Transverse colon (tissue), 4 donors: ENCODE data around the gene NUP214. TPM values are rescaled to one million over a fixed set of nuclear protein-coding genes. Genes with fewer than 3 reads are reported as not detected.

Experiments
- DNase-seq: peaks from one replicate; pipeline ENCODE4 v3.0.0-alpha.2; 2019
- H3K27ac ChIP-seq, 4 donors: fragments of 200-600 bp; sonication (generic); 2 replicates each; pipeline ENCODE4 v1.5.1; 2016 to 2018; ENCODE audit warnings: inconsistent platforms in 4 of 4
- H3K27me3 ChIP-seq: fragments of 200-600 bp; sonication (generic); 2 replicates; pipeline ENCODE4 v1.5.1; 2017; ENCODE audit warnings: inconsistent platforms
- H3K36me3 ChIP-seq, 4 donors: fragments of 200-600 bp; sonication (generic); 2 replicates each; pipeline ENCODE4 v1.5.1; 2017 to 2019; ENCODE audit warnings: inconsistent platforms in 4 of 4
- H3K4me1 ChIP-seq, 4 donors: fragments of 200-600 bp; sonication (generic); 2 replicates each; pipeline ENCODE4 v1.5.1; 2017 to 2020; ENCODE audit warnings: inconsistent platforms in 4 of 4
- H3K4me3 ChIP-seq, 4 donors: fragments of 200-600 bp; sonication (generic); 1 replicate in 1 of 4; 2 replicates in 3 of 4; pipeline versions ENCODE4 v1.5.1 to v1.6.1; 2017 to 2019; ENCODE audit warnings: inconsistent platforms in 4 of 4
- H3K9me3 ChIP-seq, 2 donors: fragments of 200-600 bp; sonication (generic); 2 replicates each; pipeline ENCODE4 v1.5.1; 2017 to 2019; ENCODE audit warnings: inconsistent platforms in 2 of 2
- EP300 ChIP-seq: sonication (generic); formaldehyde crosslinking; IDR thresholded peaks from one replicate; pipeline ENCODE4 v1.6.1; 2017; ENCODE audit warnings: antibody characterized with exemption, low read depth
- POLR2A ChIP-seq: fragments of 450-650 bp; IDR thresholded peaks from one replicate; pipeline ENCODE4 v1.6.1; 2016; ENCODE audit warnings: antibody characterized with exemption, mild to moderate bottlenecking, moderate library complexity
- POLR2AphosphoS5 ChIP-seq, 3 donors: sonication (generic); formaldehyde crosslinking; IDR thresholded peaks; one replicate each; pipeline ENCODE4 v1.6.1; 2016; ENCODE audit warnings: antibody characterized with exemption in 3 of 3
- WGBS, 2 donors: methylation state at CpG; one replicate each; pipeline ENCODE4 v1.1.5; 2018; ENCODE audit warnings: low coverage in 1 of 2; 5-methylcytosine and 5-hydroxymethylcytosine counted together
- in situ Hi-C, 4 donors: fragments of 200-750 bp; cut with MboI; loops; one replicate each; pipeline versions ENCODE4 v1.15.0 to v1.15.1; 2017; ENCODE audit warnings: low sequenced_read_pairs in 3 of 4, low pct_ligation_motif_present in 1 of 4, low pct_unique_long_range_greater_than_20kb in 1 of 4
- intact Hi-C: fragments of 100-400 bp; cut with DNase I; formaldehyde crosslinking; loops from one replicate; pipeline ENCODE4 v1.15.1; 2023; ENCODE audit warnings: low total_unique reads
- total RNA-seq, 4 donors: library from RNA; depleted of rRNA; stranded (reverse); fragments of >200 nt; gene quantifications; one replicate each; pipeline ENCODE4 v1.1.0, GENCODE V29; 2016
- TF ChIP-seq, protein P1 (sequence below), 5 experiments: fragments of 200-600 bp in 3 of 5; fragments of 450-650 bp in 2 of 5; sonication (generic) in 3 of 5; IDR thresholded peaks; 1 replicate in 2 of 5; 2 replicates in 3 of 5; pipeline ENCODE4 v1.5.1; 2016 to 2017; ENCODE audit warnings: antibody characterized with exemption in 5 of 5, inconsistent platforms in 3 of 5, mild to moderate bottlenecking in 2 of 5, moderate library complexity in 1 of 5

The NUP214 gene
- total RNA-seq, 4 donors from 2014 or later = 48.3 to 152 (median 85.9) TPM

DNA sequence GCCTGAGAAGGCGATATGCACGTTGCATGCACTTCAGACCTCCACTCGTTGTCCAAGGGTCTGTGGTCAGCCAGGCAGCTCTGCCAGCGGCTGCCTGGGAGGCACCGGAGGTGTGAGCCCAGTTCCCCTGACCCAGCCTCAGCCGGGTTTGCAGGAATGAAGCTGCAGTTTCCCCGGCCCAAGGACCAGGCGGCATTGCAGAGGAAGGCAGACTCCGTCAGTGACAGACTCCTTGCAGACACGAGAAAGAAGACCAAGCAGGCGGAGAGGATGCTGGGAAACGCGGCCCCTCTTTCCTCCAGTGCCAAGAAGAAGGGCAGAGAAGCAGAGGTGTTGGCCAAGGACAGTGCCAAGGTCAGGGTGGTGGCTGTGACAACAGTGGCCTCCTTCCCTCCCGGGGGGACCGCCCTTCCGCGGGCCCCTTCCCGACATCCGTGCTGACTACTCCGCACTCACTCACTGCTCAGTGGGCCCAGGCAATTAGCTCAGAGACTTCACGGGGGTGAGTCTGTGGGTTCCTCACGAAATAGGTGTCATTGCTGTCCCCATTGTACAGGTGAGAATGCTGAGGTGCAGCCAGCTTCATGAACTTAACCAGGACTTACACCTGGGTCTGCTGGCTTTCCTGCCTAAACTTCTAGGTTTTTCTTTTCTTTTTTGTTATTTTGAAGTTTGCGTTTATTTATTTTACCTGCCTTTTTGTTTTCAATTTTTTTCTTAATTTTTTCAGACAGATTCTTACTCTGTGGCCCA is 39.8 kb upstream of the NUP214 start:
- Histone ChIP-seq H3K9me3 (no peaks in the 10 kb centered on the region), H3K27me3 (peaks cover 3% of the 10 kb centered on the region), H3K36me3 (no peaks in the 10 kb centered on the region), H3K4me3 (no peak overlapping the region), H3K27ac (no peak overlapping the region), H3K4me1 (no peaks in the 10 kb centered on the region)
- intact Hi-C loops (no loop called here), in situ Hi-C loops (no loop called here)
- DNase-seq = no peak
- TF ChIP-seq, protein P1, sequence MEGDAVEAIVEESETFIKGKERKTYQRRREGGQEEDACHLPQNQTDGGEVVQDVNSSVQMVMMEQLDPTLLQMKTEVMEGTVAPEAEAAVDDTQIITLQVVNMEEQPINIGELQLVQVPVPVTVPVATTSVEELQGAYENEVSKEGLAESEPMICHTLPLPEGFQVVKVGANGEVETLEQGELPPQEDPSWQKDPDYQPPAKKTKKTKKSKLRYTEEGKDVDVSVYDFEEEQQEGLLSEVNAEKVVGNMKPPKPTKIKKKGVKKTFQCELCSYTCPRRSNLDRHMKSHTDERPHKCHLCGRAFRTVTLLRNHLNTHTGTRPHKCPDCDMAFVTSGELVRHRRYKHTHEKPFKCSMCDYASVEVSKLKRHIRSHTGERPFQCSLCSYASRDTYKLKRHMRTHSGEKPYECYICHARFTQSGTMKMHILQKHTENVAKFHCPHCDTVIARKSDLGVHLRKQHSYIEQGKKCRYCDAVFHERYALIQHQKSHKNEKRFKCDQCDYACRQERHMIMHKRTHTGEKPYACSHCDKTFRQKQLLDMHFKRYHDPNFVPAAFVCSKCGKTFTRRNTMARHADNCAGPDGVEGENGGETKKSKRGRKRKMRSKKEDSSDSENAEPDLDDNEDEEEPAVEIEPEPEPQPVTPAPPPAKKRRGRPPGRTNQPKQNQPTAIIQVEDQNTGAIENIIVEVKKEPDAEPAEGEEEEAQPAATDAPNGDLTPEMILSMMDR (IDR thresholded peaks at IDR 0.05) = no peak
- TF ChIP-seq POLR2A (no peak), EP300 (no peak), POLR2AphosphoS5 (IDR thresholded peaks at IDR 0.05) (no peak)
- 70 to 84% methylated on average over 4 to 20 of the region's 23 CpGs for WGBS, 2 donors

DNA sequence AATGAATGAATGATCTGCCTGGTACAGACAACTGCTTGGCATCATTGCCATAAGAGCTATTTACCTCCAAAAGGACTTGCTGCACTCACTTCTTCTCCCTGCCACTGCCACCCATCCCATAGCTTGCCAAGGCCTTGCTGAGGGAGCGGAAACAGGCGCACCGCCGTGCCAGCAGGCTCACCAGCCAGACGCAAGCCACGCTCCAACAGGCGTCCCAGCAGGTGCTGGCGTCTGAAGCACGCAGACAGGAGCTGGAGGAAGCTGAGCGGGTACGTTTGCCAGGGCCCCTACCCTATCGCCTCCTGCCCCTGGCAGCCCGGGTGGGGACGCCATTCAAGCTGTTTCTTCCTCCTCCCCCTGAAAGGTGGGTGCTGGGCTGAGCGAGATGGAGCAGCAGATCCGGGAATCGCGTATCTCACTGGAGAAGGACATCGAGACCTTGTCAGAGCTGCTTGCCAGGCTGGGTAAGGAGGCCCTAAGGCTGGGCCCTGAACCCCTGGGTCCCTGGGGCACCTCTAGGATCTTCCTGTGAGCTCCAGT is 38.0 kb upstream of the NUP214 start:
- Histone ChIP-seq H3K27me3 (peaks cover 3% of the 10 kb centered on the region), H3K9me3 (no peaks in the 10 kb centered on the region), H3K27ac (no peak overlapping the region), H3K4me3 (no peak overlapping the region), H3K36me3 (no peaks in the 10 kb centered on the region), H3K4me1 (no peaks in the 10 kb centered on the region)
- 87% methylated on average over 19 of the region's 19 CpGs; no CpG with 5 or more reads in 1 of the 2 donors for WGBS, 2 donors
- in situ Hi-C loops = no loop called here
- intact Hi-C loops = no loop called here
- no peak for DNase-seq
- TF ChIP-seq, protein P1 (IDR thresholded peaks at IDR 0.05) = no peak
- TF ChIP-seq POLR2A (no peak), EP300 (no peak), POLR2AphosphoS5 (IDR thresholded peaks at IDR 0.05) (no peak)

DNA sequence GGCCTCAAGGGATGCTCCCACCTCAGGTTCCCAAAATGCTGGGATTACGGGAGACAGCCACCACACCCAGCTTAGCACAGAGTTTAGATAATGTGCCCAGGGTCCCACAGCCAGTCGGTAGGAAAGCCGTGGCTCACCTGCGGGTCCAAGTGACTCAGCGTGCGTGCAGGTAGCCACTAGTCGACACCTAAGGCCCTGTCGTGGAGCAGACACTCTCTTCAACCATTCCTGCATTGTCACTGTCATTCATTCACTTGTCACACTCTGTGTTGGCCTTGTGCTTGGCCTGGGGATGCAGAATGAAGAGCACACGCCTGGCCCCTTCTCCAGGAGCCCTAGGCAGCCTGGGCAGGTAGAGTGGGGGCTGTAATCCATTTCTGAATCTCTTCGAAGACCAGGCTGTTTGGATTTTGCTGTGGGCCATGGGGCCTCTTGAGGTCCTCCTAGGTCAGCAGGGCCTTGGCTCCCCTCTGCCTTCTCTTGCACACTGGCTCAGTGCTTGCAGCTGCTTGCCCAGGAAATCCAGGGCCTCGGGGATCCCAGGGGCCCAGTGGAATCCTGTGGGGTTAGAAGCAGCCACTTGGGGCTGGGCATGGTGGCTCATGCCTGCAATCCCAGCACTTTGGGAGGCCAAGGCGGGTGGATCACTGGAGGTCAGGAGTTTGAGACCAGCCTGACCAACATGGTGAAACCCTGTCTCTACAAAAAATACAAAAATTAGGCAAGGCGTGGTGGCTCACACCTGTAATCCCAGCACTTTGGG is 35.2 kb upstream of the NUP214 start:
- H3K4me3 ChIP-seq = no peak overlapping the region
- H3K27ac ChIP-seq = no peak overlapping the region
- TF ChIP-seq POLR2AphosphoS5 (IDR thresholded peaks at IDR 0.05) (no peak), POLR2A (no peak), EP300 (no peak)
- TF ChIP-seq, protein P1 (IDR thresholded peaks at IDR 0.05) = no peak
- peaks cover 25% of the 10 kb centered on the region for H3K27me3 ChIP-seq
- intact Hi-C loops = no loop called here
- H3K4me1 ChIP-seq = no peaks in the 10 kb centered on the region
- DNase-seq = no peak
- H3K9me3 ChIP-seq = no peaks in the 10 kb centered on the region
- no peaks in the 10 kb centered on the region for H3K36me3 ChIP-seq
- in situ Hi-C loops = no loop called here
- 88% methylated on average over 12 of the region's 13 CpGs; no CpG with 5 or more reads in 1 of the 2 donors for WGBS, 2 donors

DNA sequence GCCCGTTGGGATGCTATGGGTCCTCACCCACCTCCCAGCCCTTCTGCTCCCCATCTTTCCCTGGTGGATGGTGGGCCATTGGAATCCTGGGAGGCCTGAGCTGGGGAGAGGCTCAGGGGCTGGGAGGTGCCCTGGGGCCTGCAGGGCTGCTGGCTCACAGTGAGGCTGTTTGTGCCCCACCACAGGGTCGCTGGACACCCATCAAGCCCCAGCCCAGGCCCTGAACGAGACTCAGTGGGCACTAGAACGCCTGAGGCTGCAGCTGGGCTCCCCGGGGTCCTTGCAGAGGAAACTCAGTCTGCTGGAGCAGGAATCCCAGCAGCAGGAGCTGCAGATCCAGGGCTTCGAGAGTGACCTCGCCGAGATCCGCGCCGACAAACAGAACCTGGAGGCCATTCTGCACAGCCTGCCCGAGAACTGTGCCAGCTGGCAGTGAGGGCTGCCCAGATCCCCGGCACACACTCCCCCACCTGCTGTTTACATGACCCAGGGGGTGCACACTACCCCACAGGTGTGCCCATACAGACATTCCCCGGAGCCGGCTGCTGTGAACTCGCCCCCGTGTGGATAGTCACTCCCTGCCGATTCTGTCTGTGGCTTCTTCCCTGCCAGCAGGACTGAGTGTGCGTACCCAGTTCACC is 33.9 kb upstream of the NUP214 start:
- in situ Hi-C loops (no loop called here), intact Hi-C loops (no loop called here)
- Histone ChIP-seq H3K27me3 (peaks cover 35% of the 10 kb centered on the region), H3K27ac (no peak overlapping the region), H3K4me3 (no peak overlapping the region), H3K4me1 (peaks cover 0 to 8% (median 4%) of the 10 kb centered on the region in 4 donors), H3K9me3 (no peaks in the 10 kb centered on the region), H3K36me3 (no peaks in the 10 kb centered on the region)
- WGBS, 2 donors = 70% methylated on average over 13 of the region's 19 CpGs; no CpG with 5 or more reads in 1 of the 2 donors
- TF ChIP-seq EP300 (no peak), POLR2A (no peak), POLR2AphosphoS5 (IDR thresholded peaks at IDR 0.05) (no peak)
- TF ChIP-seq, protein P1 (IDR thresholded peaks at IDR 0.05) = no peak
- DNase-seq = no peak
